Measurements from ENCODE around the gene OTOS.

DNA sequence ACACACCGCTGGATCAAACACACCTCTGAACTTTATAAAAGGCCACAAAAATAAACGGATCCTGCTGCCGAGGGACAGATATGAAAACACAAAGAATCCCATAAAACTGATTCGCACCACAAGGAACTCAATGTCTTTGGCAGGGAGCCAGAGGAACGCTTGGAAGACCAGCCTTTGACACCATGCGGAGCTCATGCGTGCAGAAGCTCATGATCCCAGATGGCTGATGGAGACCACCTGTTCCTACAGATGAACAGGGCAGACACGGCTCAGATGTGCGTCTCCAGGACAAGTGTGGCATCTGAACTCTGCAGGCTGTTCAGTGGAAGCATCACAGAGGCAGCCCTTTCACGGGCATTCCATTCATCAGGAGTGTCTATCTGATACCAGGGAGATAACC is 29.2 kb downstream of the OTOS start:
- TF ChIP-seq, protein P1, sequence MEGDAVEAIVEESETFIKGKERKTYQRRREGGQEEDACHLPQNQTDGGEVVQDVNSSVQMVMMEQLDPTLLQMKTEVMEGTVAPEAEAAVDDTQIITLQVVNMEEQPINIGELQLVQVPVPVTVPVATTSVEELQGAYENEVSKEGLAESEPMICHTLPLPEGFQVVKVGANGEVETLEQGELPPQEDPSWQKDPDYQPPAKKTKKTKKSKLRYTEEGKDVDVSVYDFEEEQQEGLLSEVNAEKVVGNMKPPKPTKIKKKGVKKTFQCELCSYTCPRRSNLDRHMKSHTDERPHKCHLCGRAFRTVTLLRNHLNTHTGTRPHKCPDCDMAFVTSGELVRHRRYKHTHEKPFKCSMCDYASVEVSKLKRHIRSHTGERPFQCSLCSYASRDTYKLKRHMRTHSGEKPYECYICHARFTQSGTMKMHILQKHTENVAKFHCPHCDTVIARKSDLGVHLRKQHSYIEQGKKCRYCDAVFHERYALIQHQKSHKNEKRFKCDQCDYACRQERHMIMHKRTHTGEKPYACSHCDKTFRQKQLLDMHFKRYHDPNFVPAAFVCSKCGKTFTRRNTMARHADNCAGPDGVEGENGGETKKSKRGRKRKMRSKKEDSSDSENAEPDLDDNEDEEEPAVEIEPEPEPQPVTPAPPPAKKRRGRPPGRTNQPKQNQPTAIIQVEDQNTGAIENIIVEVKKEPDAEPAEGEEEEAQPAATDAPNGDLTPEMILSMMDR (conservative IDR thresholded peaks at IDR 0.05; ENCODE audit: low read depth, low read length): no peak
- TF ChIP-seq MAZ (IDR thresholded peaks at IDR 0.05; ENCODE audit: borderline replicate concordance, low read depth, low read length) (no peak), RAD21 (IDR thresholded peaks at IDR 0.05; ENCODE audit: low read length) (no peak), POLR2A (IDR thresholded peaks at IDR 0.05; ENCODE audit: low read depth, low read length) (no peak), MXI1 (IDR thresholded peaks at IDR 0.05; ENCODE audit: borderline replicate concordance, low read depth, low read length) (no peak), SMC3 (IDR thresholded peaks at IDR 0.05; ENCODE audit: low read depth, low read length) (no peak), CEBPB (IDR thresholded peaks at IDR 0.05; ENCODE audit: low read depth, low read length) (no peak), MAFK (IDR thresholded peaks at IDR 0.05; ENCODE audit: low read depth, low read length) (no peak), BHLHE40 (IDR thresholded peaks at IDR 0.05; ENCODE audit: low read depth, low read length) (no peak)
- TF ChIP-seq, protein P2, sequence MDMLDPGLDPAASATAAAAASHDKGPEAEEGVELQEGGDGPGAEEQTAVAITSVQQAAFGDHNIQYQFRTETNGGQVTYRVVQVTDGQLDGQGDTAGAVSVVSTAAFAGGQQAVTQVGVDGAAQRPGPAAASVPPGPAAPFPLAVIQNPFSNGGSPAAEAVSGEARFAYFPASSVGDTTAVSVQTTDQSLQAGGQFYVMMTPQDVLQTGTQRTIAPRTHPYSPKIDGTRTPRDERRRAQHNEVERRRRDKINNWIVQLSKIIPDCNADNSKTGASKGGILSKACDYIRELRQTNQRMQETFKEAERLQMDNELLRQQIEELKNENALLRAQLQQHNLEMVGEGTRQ (IDR thresholded peaks at IDR 0.05; ENCODE audit: low read depth, low read length): no peak

Data from IMR-90 (cell line).